Osteocyte (in vitro differentiated cells): ENCODE results near the gene RPAP3. TPM values are rescaled to one million over a fixed set of nuclear protein-coding genes. Genes with fewer than 3 reads are reported as not detected.
A peak's percentile ranks its signal among the peaks of the same experiment; 100 is the strongest.

ENCODE experiments used
- DNase-seq: peaks from one replicate; pipeline ENCODE4 v3.0.0; 2021; ENCODE audit warnings: mixed read lengths; ENCODE audit not compliant: unreplicated experiment; ENCODE audit errors: extremely low spot score
- H3K27ac Mint-ChIP-seq: one replicate; pipeline ENCODE4 v1.8.0; 2021; ENCODE audit warnings: mild to moderate bottlenecking, mixed read lengths; ENCODE audit not compliant: unreplicated experiment
- H3K27me3 Mint-ChIP-seq: one replicate; pipeline ENCODE4 v1.8.0; 2021; ENCODE audit warnings: mixed read lengths; ENCODE audit not compliant: unreplicated experiment
- H3K36me3 Mint-ChIP-seq: one replicate; pipeline ENCODE4 v1.8.0; 2021; ENCODE audit warnings: mixed read lengths; ENCODE audit not compliant: unreplicated experiment
- H3K4me1 Mint-ChIP-seq: one replicate; pipeline ENCODE4 v1.8.0; 2021; ENCODE audit warnings: mixed read lengths; ENCODE audit not compliant: unreplicated experiment
- H3K4me3 Mint-ChIP-seq: one replicate; pipeline ENCODE4 v1.8.0; 2021; ENCODE audit warnings: mild to moderate bottlenecking, moderate library complexity, mixed read lengths; ENCODE audit not compliant: unreplicated experiment
- H3K9me3 Mint-ChIP-seq: one replicate; pipeline ENCODE4 v1.8.0; 2021; ENCODE audit warnings: mixed read lengths; ENCODE audit not compliant: unreplicated experiment
- total RNA-seq: library from RNA; stranded (reverse); gene quantifications from 2 replicates; pipeline ENCODE4 v1.2.1, GENCODE V29; 2021
- TF ChIP-seq, protein P1 (sequence below): fragments of 200-600 bp; sonication (generic); IDR thresholded peaks from 2 replicates; pipeline ENCODE4 v1.5.0; 2021; ENCODE audit warnings: antibody characterized with exemption, mild to moderate bottlenecking, moderate library complexity

Gene RPAP3
- total RNA-seq, 1 donor from 2014 or later, result 33.4 TPM

DNA sequence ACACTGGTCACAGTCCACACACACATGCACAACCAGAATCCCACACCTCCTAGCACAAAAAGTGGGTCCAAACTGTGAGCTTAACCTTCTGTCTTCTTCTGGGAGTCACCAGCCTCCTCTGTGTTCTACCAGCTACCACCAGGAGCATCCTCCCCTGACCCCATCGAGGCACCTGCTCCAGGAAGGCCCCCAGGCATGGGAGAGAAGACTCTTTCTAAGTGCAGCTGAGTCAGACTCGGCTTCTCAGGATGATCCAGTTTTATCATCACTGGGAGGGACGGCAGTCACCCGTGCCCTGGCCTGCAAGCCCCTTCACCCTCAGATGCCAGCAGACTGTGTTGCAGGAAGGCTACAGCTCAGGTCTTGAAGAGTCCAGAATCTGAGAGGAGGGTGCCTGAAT, 27.3 kb upstream of the RPAP3 start:
- no peak overlapping the region for H3K4me3 Mint-ChIP-seq
- H3K36me3 Mint-ChIP-seq, result no peaks in the 10 kb centered on the region
- DNase-seq, result no peak
- peaks cover 51% of the 10 kb centered on the region for H3K4me1 Mint-ChIP-seq
- TF ChIP-seq, protein P1, sequence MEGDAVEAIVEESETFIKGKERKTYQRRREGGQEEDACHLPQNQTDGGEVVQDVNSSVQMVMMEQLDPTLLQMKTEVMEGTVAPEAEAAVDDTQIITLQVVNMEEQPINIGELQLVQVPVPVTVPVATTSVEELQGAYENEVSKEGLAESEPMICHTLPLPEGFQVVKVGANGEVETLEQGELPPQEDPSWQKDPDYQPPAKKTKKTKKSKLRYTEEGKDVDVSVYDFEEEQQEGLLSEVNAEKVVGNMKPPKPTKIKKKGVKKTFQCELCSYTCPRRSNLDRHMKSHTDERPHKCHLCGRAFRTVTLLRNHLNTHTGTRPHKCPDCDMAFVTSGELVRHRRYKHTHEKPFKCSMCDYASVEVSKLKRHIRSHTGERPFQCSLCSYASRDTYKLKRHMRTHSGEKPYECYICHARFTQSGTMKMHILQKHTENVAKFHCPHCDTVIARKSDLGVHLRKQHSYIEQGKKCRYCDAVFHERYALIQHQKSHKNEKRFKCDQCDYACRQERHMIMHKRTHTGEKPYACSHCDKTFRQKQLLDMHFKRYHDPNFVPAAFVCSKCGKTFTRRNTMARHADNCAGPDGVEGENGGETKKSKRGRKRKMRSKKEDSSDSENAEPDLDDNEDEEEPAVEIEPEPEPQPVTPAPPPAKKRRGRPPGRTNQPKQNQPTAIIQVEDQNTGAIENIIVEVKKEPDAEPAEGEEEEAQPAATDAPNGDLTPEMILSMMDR, result no peak
- H3K9me3 Mint-ChIP-seq, result no peaks in the 10 kb centered on the region
- H3K27me3 Mint-ChIP-seq, result no peaks in the 10 kb centered on the region
- H3K27ac Mint-ChIP-seq, result no peak overlapping the region

DNA sequence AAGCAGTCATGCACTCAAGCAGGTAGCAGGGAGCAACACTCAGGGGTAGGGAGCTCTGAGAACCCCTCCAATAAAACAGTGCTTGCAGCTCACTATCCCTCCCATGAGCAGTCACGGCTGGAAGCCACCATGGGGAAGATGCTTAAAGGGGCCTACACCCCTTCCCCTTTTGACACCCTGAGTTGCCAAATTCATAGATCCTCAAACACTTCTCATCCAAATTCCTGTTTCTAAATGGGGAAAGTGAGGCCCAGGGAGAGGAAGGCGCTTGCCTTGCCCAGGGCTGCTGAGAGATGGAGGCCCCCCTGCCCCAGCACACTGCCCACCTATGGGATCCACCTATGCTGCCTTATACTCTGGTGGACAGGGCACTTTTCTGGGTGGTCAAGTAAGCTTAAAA, 26.7 kb upstream of the RPAP3 start:
- TF ChIP-seq, protein P1, result no peak
- no peaks in the 10 kb centered on the region for H3K27me3 Mint-ChIP-seq
- H3K4me1 Mint-ChIP-seq, result peaks cover 47% of the 10 kb centered on the region
- H3K27ac Mint-ChIP-seq, result no peak overlapping the region
- DNase-seq, result no peak
- H3K9me3 Mint-ChIP-seq, result no peaks in the 10 kb centered on the region
- H3K36me3 Mint-ChIP-seq, result no peaks in the 10 kb centered on the region
- no peak overlapping the region for H3K4me3 Mint-ChIP-seq

DNA sequence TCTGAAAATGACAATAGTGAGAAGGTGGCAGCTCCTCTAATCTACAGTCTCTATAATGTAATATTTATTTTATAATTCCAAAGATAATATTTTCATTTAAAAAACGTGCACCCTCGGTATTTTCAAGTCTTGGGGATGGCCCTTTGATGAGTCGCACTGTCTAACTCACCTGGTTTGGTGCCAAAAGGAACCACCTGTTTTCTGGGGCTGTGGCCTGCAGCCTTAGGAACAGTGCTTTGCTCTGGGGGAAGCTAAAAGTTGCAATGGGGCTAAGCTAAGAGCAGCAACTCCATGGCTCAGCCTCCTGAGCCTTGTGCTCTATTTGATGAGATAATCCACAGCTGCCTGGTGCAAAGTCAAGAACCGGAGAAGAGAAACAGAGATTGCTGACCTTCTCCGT, 25.9 kb upstream of the RPAP3 start:
- no peaks in the 10 kb centered on the region for H3K9me3 Mint-ChIP-seq
- H3K36me3 Mint-ChIP-seq, result no peaks in the 10 kb centered on the region
- no peaks in the 10 kb centered on the region for H3K27me3 Mint-ChIP-seq
- peaks cover 40% of the 10 kb centered on the region for H3K4me1 Mint-ChIP-seq
- no peak overlapping the region for H3K4me3 Mint-ChIP-seq
- no peak for DNase-seq
- H3K27ac Mint-ChIP-seq, result no peak overlapping the region
- TF ChIP-seq, protein P1, result no peak

DNA sequence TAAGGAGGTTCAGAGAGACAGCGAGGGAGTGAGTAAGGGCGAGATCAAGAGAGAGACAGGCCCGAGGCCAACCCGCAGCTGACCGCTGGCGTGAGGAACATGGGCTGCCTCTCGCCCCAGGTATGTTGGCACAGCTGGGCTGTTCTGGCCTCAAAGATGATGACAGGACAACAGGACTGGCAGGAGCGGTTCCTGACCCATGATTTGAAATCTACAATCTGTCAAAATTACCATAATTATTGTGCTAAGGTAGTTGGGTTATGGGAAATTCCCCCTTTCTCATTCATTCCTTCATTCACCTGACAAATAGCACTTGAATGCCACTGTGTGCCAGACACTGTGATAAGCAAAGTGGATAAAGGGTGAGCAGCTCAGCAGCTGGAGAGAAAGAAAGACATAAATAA, 24.5 kb upstream of the RPAP3 start:
- DNase-seq, result no peak
- TF ChIP-seq, protein P1, result no peak
- peak overlapping the region; percentile 48 for H3K27ac Mint-ChIP-seq
- no peaks in the 10 kb centered on the region for H3K27me3 Mint-ChIP-seq
- peaks cover 41% of the 10 kb centered on the region for H3K4me1 Mint-ChIP-seq
- no peaks in the 10 kb centered on the region for H3K36me3 Mint-ChIP-seq
- H3K9me3 Mint-ChIP-seq, result no peaks in the 10 kb centered on the region
- no peak overlapping the region for H3K4me3 Mint-ChIP-seq

DNA sequence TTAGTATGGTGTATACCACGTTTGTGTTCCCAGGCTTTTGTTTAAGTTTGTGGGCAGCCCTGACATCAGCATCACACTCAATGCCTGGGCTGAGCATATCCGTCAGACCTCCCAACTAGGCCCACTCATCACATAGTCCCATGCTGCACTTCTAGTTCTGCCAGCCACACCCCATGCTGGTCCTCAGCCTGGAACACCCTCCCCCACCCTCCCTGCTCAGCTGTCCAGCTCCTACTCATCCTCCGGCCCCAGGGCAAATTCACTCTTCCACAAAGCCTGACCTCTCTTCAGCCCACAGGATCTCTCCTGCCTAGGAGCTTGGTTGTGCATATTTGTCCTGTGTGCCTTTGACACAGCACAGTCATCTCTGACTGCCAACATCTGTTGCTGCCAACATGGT, 23.4 kb upstream of the RPAP3 start:
- Mint-ChIP-seq H3K27ac (peak overlapping the region; percentile 48), H3K4me1 (peaks cover 39% of the 10 kb centered on the region), H3K36me3 (no peaks in the 10 kb centered on the region), H3K9me3 (no peaks in the 10 kb centered on the region), H3K27me3 (no peaks in the 10 kb centered on the region), H3K4me3 (peak overlapping the region; percentile 18)
- DNase-seq, result no peak
- TF ChIP-seq, protein P1, result no peak
